BE2C (cell line): ENCODE measurements around the gene HCK.

Experiments
- DNase-seq: peaks from one replicate; pipeline ENCODE4 v3.0.0-alpha.2; 2020
- H3K27me3 ChIP-seq: fragments of 250-450 bp; sonication (Bioruptor Pico); 2 replicates; pipeline ENCODE4 v1.5.1; 2020; ENCODE audit warnings: mild to moderate bottlenecking
- H3K36me3 ChIP-seq: fragments of 250-450 bp; sonication (Bioruptor Pico); 2 replicates; pipeline ENCODE4 v1.5.1; 2020; ENCODE audit warnings: mild to moderate bottlenecking
- H3K4me1 ChIP-seq: fragments of 250-450 bp; sonication (Bioruptor Pico); 2 replicates; pipeline ENCODE4 v1.5.1; 2020
- H3K4me3 ChIP-seq: 2 replicates; pipeline ENCODE4 v1.5.1; 2011; ENCODE audit warnings: low read depth, low read length
- H3K9me3 ChIP-seq: fragments of 250-450 bp; sonication (Bioruptor Pico); 2 replicates; pipeline ENCODE4 v1.5.1; 2020
- CTCF ChIP-seq: IDR thresholded peaks from 2 replicates; pipeline ENCODE4 v1.5.1; 2012; ENCODE audit warnings: mild to moderate bottlenecking, low read depth, low read length

HCK gene

GRCh38 chr20:32063695-32064094 is 11.7 kb downstream of the HCK start:
- no peak for DNase-seq
- no peaks in the 10 kb centered on the region for H3K36me3 ChIP-seq
- TF ChIP-seq CTCF: no peak
- no peaks in the 10 kb centered on the region for H3K4me1 ChIP-seq
- H3K9me3 ChIP-seq: no peaks in the 10 kb centered on the region
- no peak overlapping the region for H3K4me3 ChIP-seq
- peaks cover 37% of the 10 kb centered on the region for H3K27me3 ChIP-seq

GRCh38 chr20:32064667-32065066 is 12.6 kb downstream of the HCK start:
- H3K4me3 ChIP-seq: no peak overlapping the region
- no peak for TF ChIP-seq CTCF
- H3K4me1 ChIP-seq: no peaks in the 10 kb centered on the region
- peaks cover 29% of the 10 kb centered on the region for H3K27me3 ChIP-seq
- H3K9me3 ChIP-seq: no peaks in the 10 kb centered on the region
- no peak for DNase-seq
- H3K36me3 ChIP-seq: no peaks in the 10 kb centered on the region

GRCh38 chr20:32067234-32067821 is 15.3 kb downstream of the HCK start:
- Histone ChIP-seq H3K9me3 (no peaks in the 10 kb centered on the region), H3K4me1 (no peaks in the 10 kb centered on the region), H3K4me3 (no peak overlapping the region), H3K36me3 (no peaks in the 10 kb centered on the region), H3K27me3 (peaks cover 11% of the 10 kb centered on the region)
- DNase-seq: no peak
- no peak for TF ChIP-seq CTCF

- Histone ChIP-seq H3K27me3 (peaks cover 3% of the 10 kb centered on the region), H3K36me3 (no peaks in the 10 kb centered on the region), H3K9me3 (no peaks in the 10 kb centered on the region), H3K4me3 (no peak overlapping the region), H3K4me1 (no peaks in the 10 kb centered on the region)
- no peak for DNase-seq
- TF ChIP-seq CTCF: no peak
Observed at GRCh38 chr20:32068174-32068573, 16.1 kb downstream of the HCK start.

- Histone ChIP-seq H3K9me3 (no peaks in the 10 kb centered on the region), H3K27me3 (no peaks in the 10 kb centered on the region), H3K4me3 (no peak overlapping the region), H3K36me3 (no peaks in the 10 kb centered on the region), H3K4me1 (no peaks in the 10 kb centered on the region)
- no peak for TF ChIP-seq CTCF
- DNase-seq: no peak
Observed at GRCh38 chr20:32069711-32070110, 17.7 kb downstream of the HCK start.

GRCh38 chr20:32070282-32070681 is 18.2 kb downstream of the HCK start:
- no peak for TF ChIP-seq CTCF
- Histone ChIP-seq H3K4me1 (no peaks in the 10 kb centered on the region), H3K36me3 (no peaks in the 10 kb centered on the region), H3K9me3 (no peaks in the 10 kb centered on the region), H3K27me3 (no peaks in the 10 kb centered on the region), H3K4me3 (no peak overlapping the region)
- DNase-seq: no peak
